ENCODE results near the gene MCOLN1. TPM values are rescaled to one million over a fixed set of nuclear protein-coding genes. Genes with fewer than 3 reads are reported as not detected.
A peak's percentile ranks its signal among the peaks of the same experiment; 100 is the strongest.

The MCOLN1 gene
- total and polyA plus RNA-seq, 4 donors: 14.5 to 36.0 (median 27.9) TPM

DNA sequence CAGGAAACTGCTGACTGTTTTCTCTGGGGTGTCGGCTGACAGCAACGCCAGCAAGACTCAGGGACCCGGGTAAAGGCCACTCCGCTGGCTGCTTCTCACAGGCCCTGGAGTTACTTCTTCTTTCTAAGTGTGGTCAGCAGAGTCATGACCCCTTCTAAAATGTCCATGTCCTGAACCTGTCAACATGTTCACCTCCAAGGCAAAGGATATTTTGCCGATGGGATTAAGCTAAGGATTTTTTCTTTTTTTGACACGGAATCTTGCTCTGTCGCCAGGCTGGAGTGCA, 41.5 kb upstream of the MCOLN1 start:
- no peaks in the 10 kb centered on the region for H3K27me3 ChIP-seq (ENCODE audit: control insufficient read depth in 1 of 2, insufficient read depth in 2 of 2, low read length in 1 of 2)
- DNase-seq: peak in 1 of 2 donors; percentile 83
- WGBS, 2 donors: 84% methylated on average over 7 of the region's 7 CpGs
- ATAC-seq (ENCODE audit: low FRiP score): no peak
- H3K4me3 ChIP-seq (ENCODE audit: low read length in 2 of 2): no peak overlapping the region
- no peaks in the 10 kb centered on the region for H3K9me3 ChIP-seq (ENCODE audit: control insufficient read depth, low read length)
- no peaks in the 10 kb centered on the region for H3K36me3 ChIP-seq (ENCODE audit: control insufficient read depth in 1 of 2, insufficient read depth in 2 of 2, low read length in 1 of 2)
- no peak overlapping the region for H3K27ac ChIP-seq (ENCODE audit: low read depth in 1 of 2, low read length in 2 of 2)
- no peaks in the 10 kb centered on the region for H3K4me1 ChIP-seq (ENCODE audit: control insufficient read depth in 1 of 2, insufficient read depth in 2 of 2, low read length in 2 of 2)
- intact Hi-C loops (cut with DNase I): no loop called here

GRCh38 chr19:7482584-7483439, 39.6 kb upstream of the MCOLN1 start:
- DNase-seq: peak in 1 of 2 donors; percentile 70
- no peak overlapping the region for H3K4me3 ChIP-seq (ENCODE audit: low read length in 2 of 2)
- H3K9me3 ChIP-seq (ENCODE audit: control insufficient read depth, low read length): no peaks in the 10 kb centered on the region
- no peaks in the 10 kb centered on the region for H3K27me3 ChIP-seq (ENCODE audit: control insufficient read depth in 1 of 2, insufficient read depth in 2 of 2, low read length in 1 of 2)
- intact Hi-C loops (cut with DNase I): no loop called here
- no peak for ATAC-seq (ENCODE audit: low FRiP score)
- H3K27ac ChIP-seq (ENCODE audit: low read depth in 1 of 2, low read length in 2 of 2): no peak overlapping the region
- no peaks in the 10 kb centered on the region for H3K36me3 ChIP-seq (ENCODE audit: control insufficient read depth in 1 of 2, insufficient read depth in 2 of 2, low read length in 1 of 2)
- WGBS, 2 donors: 32 to 34% methylated on average over 27 to 37 of the region's 37 CpGs
- no peaks in the 10 kb centered on the region for H3K4me1 ChIP-seq (ENCODE audit: control insufficient read depth in 1 of 2, insufficient read depth in 2 of 2, low read length in 2 of 2)

- intact Hi-C loops (cut with DNase I): no loop called here
- Histone ChIP-seq H3K4me1 (ENCODE audit: control insufficient read depth in 1 of 2, insufficient read depth in 2 of 2, low read length in 2 of 2) (no peaks in the 10 kb centered on the region), H3K27ac (ENCODE audit: low read depth in 1 of 2, low read length in 2 of 2) (no peak overlapping the region), H3K27me3 (ENCODE audit: control insufficient read depth in 1 of 2, insufficient read depth in 2 of 2, low read length in 1 of 2) (no peaks in the 10 kb centered on the region), H3K36me3 (ENCODE audit: control insufficient read depth in 1 of 2, insufficient read depth in 2 of 2, low read length in 1 of 2) (no peaks in the 10 kb centered on the region), H3K4me3 (ENCODE audit: low read length in 2 of 2) (no peak overlapping the region), H3K9me3 (ENCODE audit: control insufficient read depth, low read length) (no peaks in the 10 kb centered on the region)
- ATAC-seq (ENCODE audit: low FRiP score) (no peak), DNase-seq (no peak)
- 86 to 88% methylated on average over 17 of the region's 17 CpGs for WGBS, 2 donors
Measured at GRCh38 chr19:7483720-7484201, 38.7 kb upstream of the MCOLN1 start.

DNA sequence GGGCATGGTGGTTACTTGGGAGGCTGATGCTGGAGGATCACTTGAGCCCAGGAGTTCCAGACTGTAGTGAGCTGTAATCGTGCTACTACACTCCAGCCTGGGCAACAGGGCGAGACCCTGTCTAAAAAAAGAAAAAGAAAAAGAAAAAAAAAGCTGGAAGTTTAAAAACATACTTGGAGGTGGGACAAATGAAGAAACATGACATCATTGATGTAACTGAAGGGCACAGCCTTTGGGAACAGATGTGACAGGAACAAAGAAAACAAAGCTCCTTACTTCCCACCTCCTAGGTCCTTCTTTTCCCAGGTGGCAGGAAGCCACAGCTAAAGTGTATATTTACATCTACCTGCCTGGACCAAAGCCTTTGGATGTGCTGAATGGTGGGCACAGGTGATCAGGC, 35.5 kb upstream of the MCOLN1 start:
- Histone ChIP-seq H3K27me3 (ENCODE audit: control insufficient read depth in 1 of 2, insufficient read depth in 2 of 2, low read length in 1 of 2) (no peaks in the 10 kb centered on the region), H3K4me3 (ENCODE audit: low read length in 2 of 2) (no peak overlapping the region), H3K9me3 (ENCODE audit: control insufficient read depth, low read length) (no peaks in the 10 kb centered on the region), H3K36me3 (ENCODE audit: control insufficient read depth in 1 of 2, insufficient read depth in 2 of 2, low read length in 1 of 2) (no peaks in the 10 kb centered on the region), H3K27ac (ENCODE audit: low read depth in 1 of 2, low read length in 2 of 2) (no peak overlapping the region), H3K4me1 (ENCODE audit: control insufficient read depth in 1 of 2, insufficient read depth in 2 of 2, low read length in 2 of 2) (no peaks in the 10 kb centered on the region)
- 8 to 27% methylated on average over 2 of the region's 2 CpGs for WGBS, 2 donors
- no peak for DNase-seq
- intact Hi-C loops (cut with DNase I): no loop called here
- no peak for ATAC-seq (ENCODE audit: low FRiP score)

DNA sequence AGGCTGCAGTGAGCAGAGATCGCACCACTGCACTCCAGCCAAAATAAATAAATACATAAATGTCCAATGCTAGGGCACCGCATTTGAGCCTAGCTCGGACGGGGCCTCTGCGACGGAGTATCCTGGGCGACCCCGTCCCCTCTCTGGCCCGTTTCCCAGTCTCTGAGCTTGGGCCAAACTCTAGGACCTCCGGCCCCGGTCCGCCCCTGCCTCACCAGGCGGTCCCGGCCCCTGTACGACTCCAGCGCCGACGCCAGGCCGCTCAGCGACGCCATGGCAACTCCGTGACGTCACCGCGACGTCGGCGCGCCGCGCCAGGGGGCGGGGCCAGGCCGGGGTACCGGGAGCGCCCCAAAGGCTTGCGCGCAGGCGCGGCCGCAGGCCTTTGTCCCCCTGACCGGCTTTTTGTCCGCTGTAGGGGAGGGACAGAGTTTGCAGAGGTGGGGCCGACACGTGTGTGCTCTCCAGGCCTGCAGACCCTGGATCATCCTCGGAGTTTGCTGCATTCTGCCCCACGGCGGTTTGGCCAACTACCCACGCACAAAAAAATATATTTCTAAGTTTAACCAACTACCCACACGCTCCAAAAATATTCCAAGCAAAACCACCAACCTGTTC, 33.6 kb upstream of the MCOLN1 start, which contains the start of gene PEX11G:
TSS of gene PEX11G (minus strand) at position 300 of the 618 bp plus-strand sequence. CDS start at position 275, 25 bp downstream.
- Histone ChIP-seq H3K27ac (ENCODE audit: low read depth in 1 of 2, low read length in 2 of 2) (peak within 1 kb of the TSS in 1 of 2 donors; percentile 39), H3K4me1 (ENCODE audit: control insufficient read depth in 1 of 2, insufficient read depth in 2 of 2, low read length in 2 of 2) (no peaks in the 10 kb centered on the region), H3K9me3 (ENCODE audit: control insufficient read depth, low read length) (no peaks in the 10 kb centered on the region), H3K4me3 (ENCODE audit: low read length in 2 of 2) (peak within 1 kb of the TSS; percentile 31 to 33), H3K36me3 (ENCODE audit: control insufficient read depth in 1 of 2, insufficient read depth in 2 of 2, low read length in 1 of 2) (no peaks in the 10 kb centered on the region), H3K27me3 (ENCODE audit: control insufficient read depth in 1 of 2, insufficient read depth in 2 of 2, low read length in 1 of 2) (no peaks in the 10 kb centered on the region)
- intact Hi-C loops (cut with DNase I): loop anchor here in 1 of 2 donors (2.0 kb wide), 1 partner anchor 46 kb away; the partner anchor contains the start of gene PNPLA6
- ATAC-seq (ENCODE audit: low FRiP score) (peak; percentile 97), DNase-seq (peak; percentile 93 to 98)
- WGBS, 2 donors: 0 to 1% methylated on average over 46 to 49 of the region's 49 CpGs

DNA sequence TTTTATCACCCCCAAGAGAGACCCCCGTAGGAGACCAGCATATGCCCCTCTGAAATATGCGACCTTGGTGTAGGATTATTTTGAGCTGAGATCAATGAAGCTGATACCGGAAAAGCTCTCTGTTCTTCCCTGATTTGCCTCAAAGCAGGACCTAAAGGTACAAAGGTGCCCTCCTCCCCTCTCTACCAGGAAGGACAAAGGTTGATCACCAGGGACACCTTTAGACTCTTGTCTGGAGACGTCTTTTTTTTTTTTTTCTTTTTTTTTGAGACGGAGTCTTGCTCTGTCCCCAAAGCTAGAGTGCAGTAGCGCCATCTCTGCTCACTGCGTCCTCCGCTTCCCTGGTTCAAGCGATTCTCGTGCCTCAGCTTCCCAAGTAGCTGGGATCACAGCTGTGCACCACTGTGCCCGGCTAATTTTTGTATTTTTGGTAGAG, 32.8 kb upstream of the MCOLN1 start:
- Histone ChIP-seq H3K9me3 (ENCODE audit: control insufficient read depth, low read length) (no peaks in the 10 kb centered on the region), H3K4me3 (ENCODE audit: low read length in 2 of 2) (peak overlapping the region; percentile 31 to 33), H3K36me3 (ENCODE audit: control insufficient read depth in 1 of 2, insufficient read depth in 2 of 2, low read length in 1 of 2) (no peaks in the 10 kb centered on the region), H3K27me3 (ENCODE audit: control insufficient read depth in 1 of 2, insufficient read depth in 2 of 2, low read length in 1 of 2) (no peaks in the 10 kb centered on the region), H3K4me1 (ENCODE audit: control insufficient read depth in 1 of 2, insufficient read depth in 2 of 2, low read length in 2 of 2) (no peaks in the 10 kb centered on the region), H3K27ac (ENCODE audit: low read depth in 1 of 2, low read length in 2 of 2) (no peak overlapping the region)
- DNase-seq: no peak
- no peak for ATAC-seq (ENCODE audit: low FRiP score)
- 71 to 74% methylated on average over 11 of the region's 11 CpGs for WGBS, 2 donors
- intact Hi-C loops (cut with DNase I): loop anchor here in 1 of 2 donors (2.0 kb wide), 1 partner anchor 45 kb away; the partner anchor contains the start of gene PNPLA6

DNA sequence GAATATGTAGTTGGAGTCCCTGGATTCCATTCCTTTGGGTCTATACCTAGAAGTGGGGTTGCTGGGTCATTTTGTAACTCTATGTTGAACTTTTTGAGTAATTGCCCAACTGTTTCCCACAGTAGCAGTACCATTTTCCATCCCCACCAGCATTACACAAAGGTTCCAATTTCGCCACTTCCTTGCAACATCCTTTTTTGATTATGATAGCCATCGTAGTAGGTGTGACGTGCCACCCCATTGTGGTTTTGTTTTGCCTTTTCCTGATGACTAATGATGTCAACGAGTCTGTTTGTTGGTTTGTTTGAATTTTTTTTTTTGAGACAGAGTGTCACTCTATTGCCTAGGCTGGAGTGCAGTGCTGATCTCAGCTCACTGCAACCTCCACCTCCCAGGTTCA, 30.3 kb upstream of the MCOLN1 start:
- 78 to 86% methylated on average over 4 of the region's 4 CpGs for WGBS, 2 donors
- Histone ChIP-seq H3K4me3 (ENCODE audit: low read length in 2 of 2) (no peak overlapping the region), H3K27ac (ENCODE audit: low read depth in 1 of 2, low read length in 2 of 2) (no peak overlapping the region), H3K4me1 (ENCODE audit: control insufficient read depth in 1 of 2, insufficient read depth in 2 of 2, low read length in 2 of 2) (no peaks in the 10 kb centered on the region), H3K9me3 (ENCODE audit: control insufficient read depth, low read length) (no peaks in the 10 kb centered on the region), H3K36me3 (ENCODE audit: control insufficient read depth in 1 of 2, insufficient read depth in 2 of 2, low read length in 1 of 2) (no peaks in the 10 kb centered on the region), H3K27me3 (ENCODE audit: control insufficient read depth in 1 of 2, insufficient read depth in 2 of 2, low read length in 1 of 2) (no peaks in the 10 kb centered on the region)
- intact Hi-C loops (cut with DNase I): no loop called here
- ATAC-seq (ENCODE audit: low FRiP score): no peak
- no peak for DNase-seq

- Histone ChIP-seq H3K9me3 (ENCODE audit: control insufficient read depth, low read length) (no peaks in the 10 kb centered on the region), H3K27ac (ENCODE audit: low read depth in 1 of 2, low read length in 2 of 2) (no peak overlapping the region), H3K36me3 (ENCODE audit: control insufficient read depth in 1 of 2, insufficient read depth in 2 of 2, low read length in 1 of 2) (no peaks in the 10 kb centered on the region), H3K4me3 (ENCODE audit: low read length in 2 of 2) (no peak overlapping the region), H3K4me1 (ENCODE audit: control insufficient read depth in 1 of 2, insufficient read depth in 2 of 2, low read length in 2 of 2) (no peaks in the 10 kb centered on the region), H3K27me3 (ENCODE audit: control insufficient read depth in 1 of 2, insufficient read depth in 2 of 2, low read length in 1 of 2) (no peaks in the 10 kb centered on the region)
- no peak for DNase-seq
- ATAC-seq (ENCODE audit: low FRiP score): no peak
- intact Hi-C loops (cut with DNase I): no loop called here
- 81% methylated on average over 11 of the region's 11 CpGs for WGBS, 2 donors
Measured at GRCh38 chr19:7492558-7492957, 29.9 kb upstream of the MCOLN1 start.
